H9 (cell line): ENCODE measurements around the gene MSI2. TPM values are rescaled to one million over a fixed set of nuclear protein-coding genes. Genes with fewer than 3 reads are reported as not detected.
"Not testable (repeated sequence)": the region's sequence is repeated elsewhere in the genome, so short reads cannot be mapped to it uniquely, and the experiment has no call there.

Experiments used
- DNase-seq: peaks from one replicate; pipeline ENCODE4 v3.0.0-alpha.2; 2017
- H2AFZ ChIP-seq: one replicate; pipeline ENCODE4 v1.6.1; 2013; ENCODE audit warnings: mild to moderate bottlenecking, low read length, control low read depth, moderate library complexity
- H2AK5ac ChIP-seq: 2 replicates; pipeline ENCODE4 v1.6.1; 2013; ENCODE audit warnings: low read length, control low read depth, mixed read lengths; ENCODE audit not compliant: insufficient read length
- H2BK120ac ChIP-seq: one replicate; pipeline ENCODE4 v1.6.1; 2013; ENCODE audit warnings: low read depth, mild to moderate bottlenecking, low read length, control low read depth, inconsistent platforms; ENCODE audit not compliant: poor library complexity, severe bottlenecking
- H2BK12ac ChIP-seq: 2 replicates; pipeline ENCODE4 v1.6.1; 2013; ENCODE audit warnings: low read length, control low read depth, mixed read lengths, low read depth; ENCODE audit not compliant: insufficient read length
- H2BK15ac ChIP-seq: 2 replicates; pipeline ENCODE4 v1.6.1; 2013; ENCODE audit warnings: low read depth, low read length, control low read depth
- H2BK20ac ChIP-seq: one replicate; pipeline ENCODE4 v1.6.1; 2013; ENCODE audit warnings: low read depth, mild to moderate bottlenecking, low read length, control low read depth, inconsistent platforms; ENCODE audit not compliant: poor library complexity, severe bottlenecking
- H2BK5ac ChIP-seq: 2 replicates; pipeline ENCODE4 v1.6.1; 2013; ENCODE audit warnings: low read length, control low read depth, mixed read lengths; ENCODE audit not compliant: insufficient read length
- H3K14ac ChIP-seq: 2 replicates; pipeline ENCODE4 v1.6.1; 2013; ENCODE audit warnings: low read length, control low read depth; ENCODE audit not compliant: insufficient read depth
- H3K18ac ChIP-seq: 2 replicates; pipeline ENCODE4 v1.6.1; 2013; ENCODE audit warnings: low read depth, mild to moderate bottlenecking, mixed read lengths, low read length, control low read depth; ENCODE audit not compliant: insufficient read length
- H3K23ac ChIP-seq: 2 replicates; pipeline ENCODE4 v1.6.1; 2013; ENCODE audit warnings: low read length, control low read depth, mixed read lengths, low read depth; ENCODE audit not compliant: insufficient read length
- H3K23me2 ChIP-seq: 2 replicates; pipeline ENCODE4 v1.6.1; 2013; ENCODE audit warnings: low read depth, mild to moderate bottlenecking, mixed read lengths, low read length, control low read depth; ENCODE audit not compliant: insufficient read length, poor library complexity, severe bottlenecking
- H3K27ac ChIP-seq: 2 replicates; pipeline ENCODE4 v1.5.1; 2013; ENCODE audit warnings: low read length, control low read depth, mixed read lengths, low read depth; ENCODE audit not compliant: insufficient read length
- H3K27me3 ChIP-seq: 2 replicates; pipeline ENCODE4 v1.6.1; 2013; ENCODE audit warnings: low read length, control low read depth, inconsistent platforms; ENCODE audit not compliant: insufficient read depth
- H3K4ac ChIP-seq: 2 replicates; pipeline ENCODE4 v1.6.1; 2013; ENCODE audit warnings: low read depth, mild to moderate bottlenecking, control low read depth, inconsistent platforms, low read length, moderate library complexity
- H3K4me1 ChIP-seq: 2 replicates; pipeline ENCODE4 v1.6.1; 2013; ENCODE audit warnings: low read length, control low read depth, inconsistent platforms; ENCODE audit not compliant: insufficient read depth
- H3K4me2 ChIP-seq: 2 replicates; pipeline ENCODE4 v1.6.1; 2013; ENCODE audit warnings: low read length, control low read depth, mixed read lengths; ENCODE audit not compliant: insufficient read length, insufficient read depth
- H3K56ac ChIP-seq: 2 replicates; pipeline ENCODE4 v1.6.1; 2013; ENCODE audit warnings: low read depth, mild to moderate bottlenecking, mixed read lengths, low read length, control low read depth; ENCODE audit not compliant: insufficient read length
- H3K79me1 ChIP-seq: 2 replicates; pipeline ENCODE4 v1.6.1; 2013; ENCODE audit warnings: low read depth, mild to moderate bottlenecking, moderate library complexity, low read length, control low read depth, inconsistent platforms; ENCODE audit not compliant: insufficient read depth, poor library complexity, severe bottlenecking
- H3K79me2 ChIP-seq: 2 replicates; pipeline ENCODE4 v1.6.1; 2013; ENCODE audit warnings: low read length, control low read depth, inconsistent platforms; ENCODE audit not compliant: insufficient read depth
- H3K9ac ChIP-seq: 2 replicates; pipeline ENCODE4 v1.6.1; 2013; ENCODE audit warnings: low read length, control low read depth, mixed read lengths; ENCODE audit not compliant: insufficient read length; ENCODE audit errors: extremely low read depth
- H3K9me3 ChIP-seq: one replicate; pipeline ENCODE4 v1.6.1; 2013; ENCODE audit warnings: low read depth, low read length, inconsistent platforms; ENCODE audit not compliant: control insufficient read depth
- H3T11ph ChIP-seq: one replicate; pipeline ENCODE4 v1.6.1; 2013; ENCODE audit warnings: mild to moderate bottlenecking, low read length, control low read depth, inconsistent platforms
- H4K20me1 ChIP-seq: one replicate; pipeline ENCODE4 v1.6.1; 2013; ENCODE audit not compliant: control insufficient read depth, insufficient read length, insufficient read depth
- H4K5ac ChIP-seq: 2 replicates; pipeline ENCODE4 v1.6.1; 2013; ENCODE audit warnings: low read depth, mild to moderate bottlenecking, mixed read lengths, low read length, control low read depth; ENCODE audit not compliant: insufficient read length
- H4K8ac ChIP-seq: replicated peaks from 2 replicates; pipeline ENCODE4 v1.6.1; 2013; ENCODE audit warnings: low read length, control low read depth, mixed read lengths, low read depth; ENCODE audit not compliant: insufficient read length
- H4K91ac ChIP-seq: 2 replicates; pipeline ENCODE4 v1.6.1; 2013; ENCODE audit warnings: low read depth, mild to moderate bottlenecking, moderate library complexity, mixed read lengths, low read length, control low read depth; ENCODE audit not compliant: insufficient read length
- H3K27ac Mint-ChIP-seq, 3 experiments: 2 replicates in 2 of 3; 3 replicates in 1 of 3; pipeline ENCODE4 v1.8.0; 2020 to 2021; ENCODE audit warnings: mixed read lengths in 3 of 3, mild to moderate bottlenecking in 1 of 3, moderate library complexity in 1 of 3
- H3K27me3 Mint-ChIP-seq: 2 replicates; pipeline ENCODE4 v1.8.0; 2021; ENCODE audit warnings: low read depth, mild to moderate bottlenecking, moderate library complexity, mixed read lengths
- H3K36me3 Mint-ChIP-seq, 3 experiments: 2 replicates in 2 of 3; 3 replicates in 1 of 3; pipeline ENCODE4 v1.8.0; 2020 to 2021; ENCODE audit warnings: low read depth in 3 of 3, mixed read lengths in 3 of 3; ENCODE audit not compliant: insufficient read depth in 1 of 3
- H3K4me1 Mint-ChIP-seq, 2 experiments: 2 replicates each; pipeline ENCODE4 v1.8.0; 2020; ENCODE audit warnings: mixed read lengths in 2 of 2
- H3K4me3 Mint-ChIP-seq, 2 experiments: 2 replicates in 1 of 2; 3 replicates in 1 of 2; pipeline ENCODE4 v1.8.0; 2020 to 2021; ENCODE audit warnings: mild to moderate bottlenecking in 2 of 2, mixed read lengths in 2 of 2, moderate library complexity in 1 of 2
- H3K9me3 Mint-ChIP-seq, 2 experiments: 2 replicates in 1 of 2; 3 replicates in 1 of 2; pipeline ENCODE4 v1.8.0; 2020; ENCODE audit warnings: mild to moderate bottlenecking in 2 of 2, mixed read lengths in 2 of 2, moderate library complexity in 1 of 2
- WGBS: extraction: QIAGEN DNeasy Blood & Tissue Kit; methylation state at CpG from one replicate; pipeline ENCODE4 v1.1.7; 2013; ENCODE audit warnings: missing lambda C conversion rate, low lambda C conversion rate, mixed read lengths; ENCODE audit not compliant: insufficient read length; ENCODE audit errors: extremely low coverage; 5-methylcytosine and 5-hydroxymethylcytosine counted together
- total RNA-seq: library from RNA; stranded (reverse); gene quantifications from 2 replicates; pipeline ENCODE4 v1.2.1, GENCODE V29; 2021
- TF ChIP-seq, protein P1 (sequence below): fragments of 200-600 bp; sonication (generic); conservative IDR thresholded peaks from 3 replicates; pipeline ENCODE4 v1.8.0; 2021; ENCODE audit warnings: antibody characterized with exemption, mild to moderate bottlenecking

MSI2 gene
- total RNA-seq, 1 experiment from 2014 or later = 98.5 TPM

DNA sequence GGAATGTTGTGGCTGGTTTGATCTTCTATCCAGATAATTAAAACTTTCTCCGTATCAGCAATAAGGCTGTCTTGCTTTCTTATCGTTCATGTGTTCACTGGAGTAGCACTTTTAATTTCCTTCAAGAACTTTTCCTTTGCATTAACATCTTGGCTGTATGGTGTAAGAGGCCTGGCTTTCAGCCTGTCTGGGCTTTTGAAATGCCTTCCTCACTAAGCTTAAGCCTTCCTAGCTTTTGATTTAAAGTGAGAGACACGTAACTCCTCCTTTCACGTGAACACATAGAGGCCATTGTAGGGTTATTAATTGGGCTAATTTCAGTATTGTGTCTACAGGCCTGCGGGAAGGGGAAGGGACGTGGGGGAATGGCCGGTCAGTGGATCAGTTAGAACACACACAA, 42.9 kb downstream of the MSI2 start:
- H3K56ac ChIP-seq = no peak overlapping the region

DNA sequence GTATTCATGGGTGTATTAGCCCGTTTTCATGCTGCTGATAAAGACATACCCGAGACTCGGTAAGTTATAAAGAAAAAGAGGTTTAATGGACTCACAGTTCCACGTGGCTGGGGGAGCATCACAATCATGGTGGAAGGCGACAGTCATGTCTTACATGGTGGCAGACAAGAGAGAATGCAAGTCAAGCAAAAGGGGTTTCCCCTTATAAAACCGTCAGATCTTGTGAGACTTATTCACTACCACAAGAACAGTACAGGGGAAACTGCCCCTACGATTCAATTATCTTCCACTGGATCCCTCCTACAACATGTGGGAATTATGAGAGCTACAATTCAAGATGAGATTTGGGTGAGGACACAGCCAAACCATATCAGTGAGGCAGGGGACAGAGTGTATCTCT, 44.3 kb downstream of the MSI2 start:
- H3K27me3 Mint-ChIP-seq, H4K20me1 ChIP-seq, H2BK120ac ChIP-seq, H3T11ph ChIP-seq, H2BK20ac ChIP-seq, H2BK15ac ChIP-seq, H3K18ac ChIP-seq, H3K27ac ChIP-seq, H3K79me1 ChIP-seq, H3K9me3 ChIP-seq, H2BK12ac ChIP-seq, H3K14ac ChIP-seq, H3K56ac ChIP-seq, H3K27me3 ChIP-seq, H3K9ac ChIP-seq, DNase-seq, H4K91ac ChIP-seq, H3K23ac ChIP-seq, H3K4me1 ChIP-seq, H2AK5ac ChIP-seq, H3K23me2 ChIP-seq, H3K79me2 ChIP-seq, H3K4me3 Mint-ChIP-seq, H3K27ac Mint-ChIP-seq, H3K4me2 ChIP-seq, H2BK5ac ChIP-seq, H2AFZ ChIP-seq, H4K5ac ChIP-seq, H4K8ac ChIP-seq, H3K4ac ChIP-seq: not testable (repeated sequence)
- Mint-ChIP-seq H3K36me3 (peaks cover 41 to 61% (median 43%) of the 10 kb centered on the region in 3 experiments), H3K9me3 (peaks cover 13 to 18% of the 10 kb centered on the region in 2 experiments), H3K4me1 (peaks cover 18 to 20% of the 10 kb centered on the region in 2 experiments)
- WGBS = no CpG with 5 or more reads among the region's 7 CpGs

More for the DNA sequence above, 42.9 kb downstream of the MSI2 start:
- Histone ChIP-seq H3T11ph (no peak overlapping the region), H4K5ac (no peak overlapping the region), H3K27me3 (no peaks in the 10 kb centered on the region), H2BK120ac (no peak overlapping the region), H3K4me2 (no peak overlapping the region), H3K4ac (no peak overlapping the region), H4K91ac (no peak overlapping the region), H2BK15ac (no peak overlapping the region), H3K23ac (no peak overlapping the region), H3K18ac (no peak overlapping the region), H2BK12ac (no peak overlapping the region), H2AK5ac (no peak overlapping the region), H2BK5ac (no peak overlapping the region), H3K9ac (no peak overlapping the region), H3K79me2 (no peaks in the 10 kb centered on the region), H3K79me1 (no peaks in the 10 kb centered on the region), H3K23me2 (no peaks in the 10 kb centered on the region), H3K27ac (no peak overlapping the region), H4K20me1 (no peaks in the 10 kb centered on the region), H2BK20ac (no peak overlapping the region), H4K8ac (no peak overlapping the region), H3K9me3 (peaks cover 4% of the 10 kb centered on the region), H2AFZ (no peak overlapping the region), H3K4me1 (peaks cover 7% of the 10 kb centered on the region), H3K14ac (no peak overlapping the region)
- Mint-ChIP-seq H3K27ac (no peak overlapping the region), H3K4me1 (peaks cover 24 to 25% of the 10 kb centered on the region in 2 experiments), H3K36me3 (peaks cover 42 to 64% (median 43%) of the 10 kb centered on the region in 3 experiments), H3K4me3 (no peak overlapping the region), H3K9me3 (peaks cover 13 to 18% of the 10 kb centered on the region in 2 experiments), H3K27me3 (no peaks in the 10 kb centered on the region)
- WGBS = no CpG with 5 or more reads among the region's 7 CpGs
- no peak for DNase-seq
- TF ChIP-seq, protein P1, sequence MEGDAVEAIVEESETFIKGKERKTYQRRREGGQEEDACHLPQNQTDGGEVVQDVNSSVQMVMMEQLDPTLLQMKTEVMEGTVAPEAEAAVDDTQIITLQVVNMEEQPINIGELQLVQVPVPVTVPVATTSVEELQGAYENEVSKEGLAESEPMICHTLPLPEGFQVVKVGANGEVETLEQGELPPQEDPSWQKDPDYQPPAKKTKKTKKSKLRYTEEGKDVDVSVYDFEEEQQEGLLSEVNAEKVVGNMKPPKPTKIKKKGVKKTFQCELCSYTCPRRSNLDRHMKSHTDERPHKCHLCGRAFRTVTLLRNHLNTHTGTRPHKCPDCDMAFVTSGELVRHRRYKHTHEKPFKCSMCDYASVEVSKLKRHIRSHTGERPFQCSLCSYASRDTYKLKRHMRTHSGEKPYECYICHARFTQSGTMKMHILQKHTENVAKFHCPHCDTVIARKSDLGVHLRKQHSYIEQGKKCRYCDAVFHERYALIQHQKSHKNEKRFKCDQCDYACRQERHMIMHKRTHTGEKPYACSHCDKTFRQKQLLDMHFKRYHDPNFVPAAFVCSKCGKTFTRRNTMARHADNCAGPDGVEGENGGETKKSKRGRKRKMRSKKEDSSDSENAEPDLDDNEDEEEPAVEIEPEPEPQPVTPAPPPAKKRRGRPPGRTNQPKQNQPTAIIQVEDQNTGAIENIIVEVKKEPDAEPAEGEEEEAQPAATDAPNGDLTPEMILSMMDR = no peak
